HG03196 (cell line): Measurements from ENCODE around the gene GABBR2.

ENCODE experiments used
- ATAC-seq: cut with Tn5 transposase; IDR thresholded peaks from one replicate; pipeline ENCODE4 v1.9.1; 2021; ENCODE audit not compliant: unreplicated experiment

The GABBR2 gene

DNA sequence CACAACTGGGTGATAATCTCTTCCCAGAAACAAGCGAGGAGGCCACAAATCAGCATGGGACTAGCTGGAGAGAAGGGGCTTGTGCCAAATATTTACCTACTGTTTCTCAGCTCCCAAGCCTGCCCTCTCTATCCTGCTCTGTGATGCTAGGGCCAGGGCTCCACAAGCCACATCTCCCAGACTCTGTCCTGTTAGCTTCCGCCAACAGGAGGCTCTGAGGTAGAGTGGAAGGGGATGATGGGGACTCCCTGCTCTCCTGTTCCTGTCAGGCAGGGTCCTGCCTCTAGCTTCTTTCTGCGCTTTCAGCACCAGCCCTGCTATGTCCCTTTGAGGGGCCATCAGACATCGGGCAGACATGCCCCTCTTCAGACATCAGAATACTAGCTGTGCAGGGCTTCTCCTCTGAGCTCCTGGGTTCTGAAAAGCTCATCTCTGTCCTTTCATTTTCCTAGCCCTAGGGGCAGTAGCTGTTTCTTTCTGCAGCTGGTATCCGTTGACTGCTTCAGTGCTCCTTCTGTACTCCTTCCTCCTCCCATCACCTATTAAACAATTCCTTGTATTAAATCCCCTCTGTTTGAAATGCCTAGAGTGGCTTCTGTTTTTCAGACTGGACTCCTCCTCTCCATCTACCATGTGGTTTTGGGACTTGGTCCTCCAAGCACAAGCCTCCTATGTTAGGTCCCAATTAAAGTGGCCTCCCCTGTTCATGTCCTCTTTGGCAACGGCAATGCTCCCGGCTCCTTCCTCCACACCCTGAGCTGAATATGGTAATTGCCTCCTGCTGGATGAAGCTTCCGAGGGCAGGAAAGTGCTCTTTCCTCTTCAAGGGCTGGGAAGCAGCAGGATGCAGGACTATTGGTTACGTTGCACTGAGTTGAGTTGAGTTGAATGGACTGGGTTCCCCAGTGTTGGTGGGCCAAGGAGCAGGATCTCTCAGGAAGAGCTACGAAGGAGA lies 292.2 kb downstream of the GABBR2 start:
- no peak for ATAC-seq

DNA sequence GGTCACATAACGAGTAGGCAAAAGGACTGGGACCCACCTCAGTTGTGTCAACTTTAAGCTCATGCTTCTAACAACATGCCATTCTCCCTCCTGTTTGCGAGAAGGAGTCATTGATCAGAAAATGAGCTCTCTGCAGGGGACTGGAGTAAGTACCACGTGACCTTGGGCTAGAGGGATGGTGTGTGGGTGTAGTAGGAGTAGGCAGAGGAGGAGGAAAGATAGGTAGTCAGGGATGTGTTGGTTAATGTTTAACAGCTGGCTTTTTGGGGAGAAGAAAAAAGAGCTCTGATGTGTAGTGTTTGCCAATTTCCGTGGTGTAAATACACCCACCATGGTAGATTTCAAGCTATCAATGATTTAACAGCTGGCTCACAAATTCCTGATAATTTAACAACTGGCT lies 293.0 kb downstream of the GABBR2 start:
- ATAC-seq: no peak

DNA sequence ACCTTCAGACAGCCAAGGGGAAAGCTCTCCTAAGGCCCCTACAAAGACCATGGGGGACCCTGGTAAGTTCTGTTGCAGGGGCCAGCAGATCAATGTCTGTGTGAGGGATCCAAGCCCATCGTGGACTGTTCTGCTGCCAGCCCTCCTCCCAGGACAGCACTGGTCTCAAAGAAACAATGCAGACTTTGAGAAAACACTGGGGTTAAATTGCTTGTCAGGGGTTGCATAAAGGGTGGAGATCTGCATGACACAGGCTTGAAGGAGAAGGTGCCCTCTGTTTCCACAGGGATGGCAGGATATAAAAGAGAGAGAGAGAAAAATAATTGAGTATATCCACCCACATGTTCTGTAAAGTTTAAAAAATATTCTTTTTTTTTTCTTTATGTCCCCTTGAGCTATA lies 295.7 kb downstream of the GABBR2 start:
- ATAC-seq: no peak

DNA sequence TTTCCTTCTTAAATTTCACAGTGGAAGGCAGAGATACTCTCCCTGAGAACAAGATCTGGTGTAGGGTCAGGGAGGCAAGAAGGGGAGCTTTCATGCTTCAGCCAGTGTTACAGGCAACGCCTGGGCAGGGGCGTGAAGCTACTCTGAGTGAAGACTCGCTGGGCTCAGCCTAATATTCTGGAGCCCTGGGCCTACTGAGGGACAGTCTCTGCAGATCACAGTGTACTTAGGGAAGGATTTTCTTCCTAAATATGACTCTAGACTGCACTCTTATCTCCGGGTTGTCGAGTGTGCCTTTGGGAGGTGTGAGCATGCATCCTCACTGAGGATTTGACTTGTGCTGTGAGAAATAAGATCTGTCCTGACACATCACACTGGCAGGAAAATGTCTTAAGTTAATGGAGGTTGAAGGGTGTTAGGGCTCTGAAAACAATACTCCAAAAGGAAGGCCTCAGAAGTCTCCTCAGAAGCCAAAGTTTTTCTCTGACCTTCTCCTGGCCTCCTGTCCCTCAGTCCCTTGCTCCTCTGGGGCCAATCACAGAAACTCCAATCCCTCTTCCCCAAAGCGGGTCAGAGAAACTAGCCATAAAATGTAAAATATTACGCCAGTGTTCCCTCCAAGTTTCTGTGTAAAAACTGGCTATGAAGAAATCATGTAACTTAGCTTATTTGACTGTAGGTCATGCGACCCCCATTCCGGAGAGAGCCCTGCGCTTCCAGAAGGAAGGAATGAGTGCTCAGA lies 296.5 kb downstream of the GABBR2 start:
- ATAC-seq: no peak

DNA sequence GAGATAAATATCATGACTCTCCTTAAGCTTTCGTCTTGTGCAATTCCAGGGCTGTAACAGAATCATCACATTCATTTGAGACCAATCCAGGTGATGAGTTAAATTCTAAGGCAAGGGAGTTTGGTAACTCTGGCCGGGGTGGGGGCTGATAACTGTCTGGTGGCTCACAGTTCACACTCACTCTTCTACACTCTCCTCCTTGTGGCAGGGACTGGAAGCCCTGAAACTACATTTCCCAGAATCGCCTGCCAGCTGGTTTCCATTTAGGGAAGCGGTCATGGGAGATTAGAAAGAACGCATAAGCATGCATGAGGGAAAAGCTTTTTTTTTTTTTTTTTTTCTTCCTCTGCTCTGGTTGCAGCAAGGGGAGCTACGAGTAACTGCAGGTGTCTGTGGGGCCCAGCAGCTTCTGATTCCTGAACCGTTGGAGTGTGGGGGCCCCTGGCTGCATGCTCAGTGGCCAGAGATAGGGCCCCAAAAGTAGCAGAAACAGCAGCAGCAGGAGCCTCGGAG lies 298.5 kb downstream of the GABBR2 start:
- no peak for ATAC-seq

DNA sequence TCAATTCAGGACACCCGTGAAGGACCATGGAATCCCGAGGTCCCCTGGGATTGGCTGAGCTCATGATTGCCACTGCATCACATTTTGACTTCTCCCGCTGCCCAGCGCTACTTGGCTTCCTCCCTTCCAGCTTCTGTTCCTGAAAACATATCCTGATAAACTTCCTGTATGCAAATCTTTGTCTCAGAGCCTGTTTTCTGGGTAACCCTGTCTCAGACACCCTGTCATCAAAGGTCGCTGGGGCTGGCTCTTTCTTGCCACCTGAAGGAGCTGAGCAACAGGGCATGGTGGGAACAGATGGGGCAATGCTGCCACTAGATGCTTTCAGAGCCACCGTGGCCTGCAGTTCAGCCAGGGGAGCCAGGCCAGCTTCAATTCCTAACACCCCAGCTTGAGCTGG lies 299.0 kb downstream of the GABBR2 start:
- no peak for ATAC-seq

DNA sequence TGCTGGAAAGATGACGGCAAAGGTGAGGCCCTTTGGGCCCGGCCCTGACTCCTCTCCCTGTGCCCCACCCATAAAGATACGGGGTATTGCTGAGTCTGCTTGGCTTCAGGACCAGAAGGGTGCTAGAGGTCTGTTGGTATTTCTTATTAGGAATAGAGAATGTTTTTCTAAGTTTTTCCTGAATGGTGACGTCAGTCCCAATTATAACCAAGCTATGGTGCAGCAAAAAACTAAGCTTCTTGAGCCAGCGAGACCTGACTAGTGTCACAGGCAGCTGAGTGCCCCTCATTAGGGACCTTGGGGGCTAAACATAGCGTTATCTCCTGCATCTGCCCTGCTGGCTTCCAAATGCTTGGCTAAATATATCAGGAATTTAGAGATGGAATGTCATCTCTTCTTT lies 302.3 kb downstream of the GABBR2 start:
- ATAC-seq: no peak

DNA sequence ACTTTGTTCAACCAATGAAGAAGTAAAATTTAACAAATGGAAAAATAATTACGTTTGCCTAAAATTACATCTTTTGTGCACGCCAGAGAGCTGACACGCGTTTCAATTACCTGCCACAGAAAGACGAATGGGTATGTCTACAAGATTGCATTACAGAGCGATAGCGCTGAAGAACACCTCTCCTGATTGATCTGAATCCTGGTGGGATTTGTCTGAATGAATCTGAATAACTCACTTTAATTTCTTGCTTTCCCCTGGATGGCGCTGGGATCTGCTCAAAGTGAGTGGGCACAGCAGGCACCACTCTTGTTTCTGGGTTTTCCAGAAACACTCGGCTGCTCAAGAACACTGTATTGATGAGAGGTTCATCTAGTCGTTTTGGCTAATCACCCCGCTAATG lies 304.5 kb downstream of the GABBR2 start:
- ATAC-seq: no peak

DNA sequence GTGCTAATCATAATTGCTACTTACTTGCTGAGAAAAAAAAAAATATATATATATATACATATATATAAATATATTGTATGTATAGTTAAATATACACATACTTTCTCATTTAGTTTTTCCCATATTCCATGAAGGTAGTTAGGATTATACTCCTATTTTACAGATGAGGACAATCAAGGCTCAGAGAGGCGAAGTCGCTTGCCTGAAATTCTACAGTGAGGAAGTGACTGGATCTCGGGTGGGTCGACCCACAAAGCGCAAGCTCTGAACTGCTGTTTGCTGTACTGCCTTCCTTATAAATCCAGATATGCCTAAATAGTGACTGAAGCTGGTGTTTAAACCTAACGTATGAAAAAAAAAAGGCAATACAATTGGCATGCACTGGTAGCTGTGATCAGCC lies 305.0 kb downstream of the GABBR2 start:
- no peak for ATAC-seq

DNA sequence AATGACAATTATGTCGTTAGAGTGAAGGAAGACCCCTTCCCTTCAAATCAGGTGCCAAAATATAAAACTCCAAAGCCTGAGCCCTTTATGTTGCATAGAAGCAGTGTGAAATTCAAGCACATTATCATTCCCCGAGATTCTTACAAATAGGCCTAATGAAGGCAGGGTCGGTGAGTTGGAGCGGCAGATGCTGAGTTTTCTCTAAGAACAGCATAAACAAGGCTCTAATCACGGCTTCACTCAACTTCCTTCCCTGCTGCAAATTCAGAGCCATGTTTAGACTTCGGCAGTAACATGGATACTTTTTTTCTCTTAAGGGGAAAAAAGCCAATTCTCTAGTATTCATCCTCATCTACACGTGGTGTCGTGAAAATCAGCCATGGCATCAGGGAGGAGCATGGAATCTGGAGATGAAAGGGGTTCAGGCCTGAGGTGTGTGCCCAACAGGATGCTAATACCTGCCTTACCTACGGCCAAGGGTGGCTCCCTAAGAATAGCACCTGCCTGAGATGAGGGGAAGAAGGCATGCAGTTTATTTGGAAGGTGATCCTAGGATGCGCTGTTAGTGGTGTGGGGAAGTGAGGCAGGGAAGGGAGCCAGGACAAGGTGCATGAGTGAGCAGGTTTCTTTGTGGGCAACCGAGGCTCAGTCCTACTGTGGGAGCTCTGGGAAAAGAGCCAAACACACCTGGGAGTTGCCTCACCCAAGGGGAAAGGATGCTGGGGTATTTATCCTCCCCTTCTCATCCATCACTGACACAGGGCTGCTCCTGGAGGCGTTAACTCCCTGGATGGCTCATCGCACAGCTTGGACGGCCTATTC lies 306.5 kb downstream of the GABBR2 start:
- ATAC-seq: no peak

DNA sequence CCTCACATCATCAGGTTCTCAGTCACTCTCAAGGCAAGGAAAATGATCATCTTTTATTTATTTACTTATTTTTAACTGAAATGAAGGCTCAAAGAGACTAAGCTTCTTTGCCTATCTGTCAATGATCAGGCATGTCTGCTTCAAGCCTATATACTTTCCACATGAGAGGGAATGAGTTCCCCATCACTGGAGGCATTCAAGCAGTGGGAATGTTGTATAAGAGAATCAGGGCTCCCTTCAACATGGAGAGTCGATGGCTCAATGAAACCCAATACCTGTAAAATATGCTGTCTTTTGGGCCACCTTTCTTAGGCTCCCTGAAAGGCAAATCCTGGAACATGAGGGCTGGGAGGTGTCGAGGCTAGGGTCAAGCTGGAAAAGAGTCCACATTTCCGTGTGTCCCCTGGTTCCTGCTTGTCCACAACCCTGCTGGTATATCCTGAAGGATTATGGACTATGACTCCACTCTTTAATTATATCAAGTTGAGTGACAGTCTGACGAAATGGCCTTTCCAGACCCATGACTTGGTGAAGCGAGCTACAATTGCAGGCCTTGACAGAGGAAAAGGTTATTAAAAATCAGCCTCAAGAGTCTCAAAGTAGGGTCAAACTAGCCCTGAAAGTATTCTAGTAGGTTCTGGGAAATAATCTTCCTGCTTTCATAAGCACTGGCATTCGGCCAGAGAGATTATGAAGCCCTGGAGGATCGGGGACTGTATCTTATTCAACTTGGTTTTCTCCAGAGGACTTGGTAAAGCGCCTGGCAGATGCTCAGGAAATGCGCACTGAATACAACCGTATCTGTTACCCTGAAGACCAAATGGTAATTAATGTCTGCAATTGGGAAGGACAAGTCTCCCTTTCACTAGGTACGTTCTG lies 307.4 kb downstream of the GABBR2 start:
- ATAC-seq: no peak

DNA sequence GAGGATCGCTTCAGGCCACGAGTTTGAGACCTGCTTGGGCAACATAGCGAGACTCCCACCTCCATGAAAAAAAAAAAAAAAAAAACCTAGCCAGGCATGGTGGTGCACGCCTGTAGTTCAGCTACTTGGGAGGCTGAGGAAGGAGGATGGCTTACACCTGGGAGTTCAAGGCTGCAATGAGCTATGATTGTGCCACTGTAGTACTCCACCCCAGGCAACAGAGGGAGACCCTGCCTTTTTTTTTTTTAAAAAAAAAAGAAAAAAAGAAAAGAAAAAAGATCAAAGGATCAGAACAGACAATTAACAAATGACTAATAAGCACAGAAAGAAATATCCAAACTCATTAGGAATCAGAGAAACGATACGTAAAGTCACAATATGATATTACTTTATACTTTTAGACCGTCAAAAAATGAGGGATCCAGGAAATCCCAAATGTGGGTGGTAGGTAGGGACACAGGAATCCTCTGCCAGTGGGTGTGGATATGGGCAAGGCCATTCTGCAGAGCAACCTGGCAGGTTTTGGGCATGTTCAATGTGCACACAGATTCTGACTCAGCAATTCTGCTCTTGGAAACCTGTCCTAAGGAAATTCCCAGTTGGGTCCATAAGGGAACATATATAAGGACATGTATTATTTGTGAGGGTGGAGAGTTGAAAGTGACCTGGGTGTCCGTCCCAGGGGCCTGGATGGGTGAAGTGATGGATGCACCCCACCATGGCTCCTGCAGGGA lies 308.6 kb downstream of the GABBR2 start:
- ATAC-seq: no peak

DNA sequence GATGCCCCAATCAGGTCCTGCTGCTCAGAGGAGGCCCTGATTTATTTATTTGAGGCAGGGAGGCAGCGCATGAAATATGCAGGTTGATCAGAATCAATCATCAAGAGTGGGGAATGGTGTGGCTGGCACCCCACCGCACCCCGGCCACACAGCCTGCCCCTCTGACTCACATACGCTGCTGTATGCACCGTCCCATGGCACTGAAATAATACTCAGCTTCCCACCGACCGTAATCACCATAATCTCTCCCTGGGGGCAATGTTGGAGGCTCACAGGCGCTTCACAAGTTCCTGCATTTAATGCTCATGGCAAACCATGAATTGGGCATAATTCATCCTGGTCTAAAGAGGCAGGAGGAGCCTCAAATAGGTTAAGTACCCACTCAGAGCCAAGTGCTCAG lies 312.1 kb downstream of the GABBR2 start:
- ATAC-seq: no peak

DNA sequence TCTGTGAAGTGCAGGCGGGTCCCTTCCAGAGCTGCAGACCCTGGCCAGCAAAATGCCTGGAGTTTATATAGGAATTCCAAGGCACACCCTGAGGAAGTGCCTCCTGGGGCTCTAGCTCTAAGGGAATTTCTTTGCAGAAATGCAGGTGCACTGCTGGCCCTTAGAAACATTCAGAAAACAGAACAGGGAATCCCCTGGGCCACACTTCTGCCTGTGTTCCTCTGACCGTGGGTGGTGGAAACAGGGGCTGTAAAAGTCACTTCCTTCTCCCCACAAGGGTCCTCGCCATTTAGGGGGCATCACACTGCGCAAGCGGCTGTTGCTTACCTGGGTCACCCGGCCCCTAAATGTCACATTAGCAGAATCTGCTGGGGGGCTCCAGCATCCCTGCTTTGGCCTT lies 312.5 kb downstream of the GABBR2 start:
- no peak for ATAC-seq

DNA sequence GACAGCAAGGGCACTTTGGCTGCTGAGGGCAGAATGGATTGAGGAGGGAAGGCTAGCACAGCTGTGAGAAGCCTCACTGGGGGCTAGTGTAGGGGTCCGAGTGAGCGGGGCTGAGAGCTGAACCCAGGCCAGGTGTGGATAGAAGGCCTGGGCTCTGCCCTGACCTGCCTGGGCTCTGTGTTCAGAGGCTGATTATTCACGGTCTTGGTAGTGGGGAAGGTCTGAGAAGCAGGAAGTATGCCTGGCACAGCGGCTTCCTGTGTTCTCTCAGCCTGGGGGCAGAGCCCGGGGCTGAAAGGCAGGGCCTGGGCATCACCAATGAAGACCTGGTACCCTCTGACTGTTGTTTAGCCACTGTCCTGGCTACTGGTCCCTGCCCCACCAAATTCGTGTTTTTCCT lies 316.9 kb downstream of the GABBR2 start:
- ATAC-seq: no peak

DNA sequence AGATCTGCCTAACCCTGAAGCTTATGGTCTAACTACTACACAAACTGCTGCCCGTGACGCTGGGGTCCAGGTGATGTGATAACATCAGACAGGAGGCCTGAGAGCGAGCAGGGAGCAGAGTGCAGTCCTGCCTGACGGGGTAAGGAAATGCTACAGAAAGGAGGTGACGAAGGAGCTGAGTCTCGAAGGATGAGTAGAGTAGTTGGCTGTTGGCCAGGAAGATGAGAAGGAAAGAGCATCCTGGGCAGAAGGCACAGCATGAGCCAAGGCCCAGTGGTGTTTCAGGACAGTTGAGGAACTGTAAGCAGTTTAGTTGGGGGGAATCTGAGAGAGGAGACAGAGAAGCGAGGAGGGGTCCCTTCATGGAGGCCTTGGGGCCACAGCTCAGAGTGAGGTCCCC lies 317.3 kb downstream of the GABBR2 start:
- ATAC-seq: no peak

DNA sequence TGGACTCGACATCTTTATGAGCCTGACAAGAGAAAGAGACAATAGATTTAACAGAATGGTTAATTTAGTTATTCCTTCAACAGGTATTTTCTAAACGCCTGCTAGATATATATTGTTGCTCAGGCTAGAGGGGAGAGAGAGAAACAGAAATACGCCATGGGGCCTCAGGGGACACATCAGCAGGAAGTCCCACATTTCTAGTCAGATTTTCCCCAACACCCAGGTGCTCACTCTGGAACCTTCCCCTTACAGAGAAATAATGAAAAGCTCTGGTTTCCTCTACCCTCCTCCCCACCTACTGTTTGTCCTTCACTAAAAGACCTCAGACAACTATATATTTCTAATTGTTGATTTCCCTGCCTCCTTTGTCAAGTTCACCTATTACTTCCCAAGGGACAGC lies 323.0 kb downstream of the GABBR2 start:
- ATAC-seq: no peak

DNA sequence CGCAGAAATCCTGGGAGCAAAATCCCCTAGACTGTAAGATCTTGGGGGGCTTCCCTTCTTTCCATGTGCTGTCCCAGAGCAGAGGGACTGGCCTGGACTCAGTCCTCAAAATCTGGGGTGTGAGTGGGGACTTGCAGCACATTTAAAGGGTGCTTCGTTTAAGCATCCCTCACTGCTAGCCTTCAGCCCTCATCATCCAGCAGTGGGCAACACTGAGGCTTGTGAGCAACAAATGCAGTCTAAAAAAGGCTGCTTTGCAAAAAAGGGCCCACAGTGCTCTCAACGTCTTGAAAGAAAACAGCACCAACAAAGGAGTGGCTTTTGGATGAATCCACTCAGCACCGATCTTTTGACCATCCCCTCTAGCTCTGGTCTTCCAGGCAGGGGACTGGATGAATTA lies 325.0 kb downstream of the GABBR2 start:
- no peak for ATAC-seq

DNA sequence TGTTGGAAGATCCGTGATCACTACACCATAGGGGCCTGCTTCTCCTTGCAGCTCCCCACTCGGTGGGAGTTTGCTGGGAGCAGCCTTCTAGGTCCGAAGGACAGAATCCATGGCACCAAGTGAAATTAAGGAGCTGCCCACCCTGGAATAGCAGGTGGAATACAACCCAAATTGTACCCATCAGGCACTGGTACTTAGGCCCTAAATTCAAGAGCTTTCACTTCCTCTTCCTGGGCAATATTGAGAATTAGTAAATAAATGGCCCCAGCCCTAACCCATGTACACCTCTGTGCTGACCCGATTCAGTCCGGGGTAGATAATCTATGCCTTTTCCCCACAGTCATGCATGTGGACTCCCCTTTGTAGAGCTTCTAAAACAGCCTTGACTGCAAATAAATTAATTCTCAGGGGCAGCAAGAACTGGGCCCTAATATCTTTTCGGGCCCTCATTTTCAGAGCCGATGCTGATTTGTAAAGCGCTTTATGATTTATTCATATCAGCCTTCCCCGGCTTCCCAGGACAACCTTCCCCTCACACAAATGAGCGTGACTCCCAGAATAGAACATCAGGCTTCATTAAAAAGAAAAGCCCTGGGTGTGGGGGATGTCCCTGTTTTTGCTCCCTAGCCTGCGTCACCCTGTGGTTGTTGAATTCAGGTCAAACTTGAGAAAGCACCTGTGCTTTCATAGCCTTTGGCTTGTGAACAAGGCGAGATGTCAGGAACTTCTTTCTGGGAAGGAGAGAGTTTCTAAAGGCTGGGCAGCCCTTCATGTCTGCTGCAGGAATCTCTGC lies 327.2 kb downstream of the GABBR2 start:
- no peak for ATAC-seq
